OCI-LY3 (cell line): Measurements from ENCODE around the gene TIMM17A.

Source experiments
- H2AFZ ChIP-seq: fragments of 200-600, 300-600 bp; shearing (Covaris generic); 2 replicates; pipeline ENCODE4 v1.6.0; 2014; ENCODE audit warnings: antibody characterized with exemption, low read depth, low read length
- H3K27ac ChIP-seq: fragments of 200-600, 300-600 bp; sonication (generic); 2 replicates; pipeline ENCODE4 v1.5.1; 2014; ENCODE audit warnings: mild to moderate bottlenecking, low read length, moderate library complexity, mixed read lengths
- H3K27me3 ChIP-seq: fragments of 200-600, 300-600 bp; sonication (generic); 2 replicates; pipeline ENCODE4 v1.6.1; 2014; ENCODE audit warnings: low read depth, low read length, mixed read lengths
- H3K36me3 ChIP-seq: fragments of 200-600, 300-600 bp; sonication (generic); replicated peaks from 2 replicates; pipeline ENCODE3; 2014; ENCODE audit warnings: low read depth, low read length, mixed read lengths
- H3K4me1 ChIP-seq: fragments of 300-600, 200-600 bp; sonication (generic); 2 replicates; pipeline ENCODE4 v1.6.1; 2014; ENCODE audit warnings: low read length, mixed read lengths
- H3K4me2 ChIP-seq: fragments of 200-600, 300-600 bp; sonication (generic); 2 replicates; pipeline ENCODE4 v1.6.1; 2014; ENCODE audit warnings: low read length, mixed read lengths
- H3K4me3 ChIP-seq: fragments of 300-600, 200-600 bp; sonication (generic); 2 replicates; pipeline ENCODE4 v1.5.1; 2014; ENCODE audit warnings: antibody characterized with exemption, mild to moderate bottlenecking, low read length, moderate library complexity
- H3K79me2 ChIP-seq: fragments of 300-600, 200-600 bp; shearing (Covaris generic); 2 replicates; pipeline ENCODE4 v1.6.1; 2014; ENCODE audit warnings: mild to moderate bottlenecking, low read length, mixed read lengths
- H3K9ac ChIP-seq: fragments of 300-600, 200-600 bp; shearing (Covaris generic); 2 replicates; pipeline ENCODE4 v1.6.0; 2014; ENCODE audit warnings: mild to moderate bottlenecking, low read length, moderate library complexity
- H3K9me3 ChIP-seq: fragments of 200-600, 300-600 bp; shearing (Covaris generic); 2 replicates; pipeline ENCODE4 v1.6.1; 2014; ENCODE audit warnings: low read length, mixed read lengths; ENCODE audit not compliant: insufficient read depth
- H4K20me1 ChIP-seq: fragments of 200-600, 300-600 bp; sonication (generic); 2 replicates; pipeline ENCODE4 v1.6.1; 2016; ENCODE audit warnings: low read length, mixed read lengths; ENCODE audit not compliant: insufficient read depth
- CTCF ChIP-seq: fragments of 200-600, 300-600 bp; sonication (generic); IDR thresholded peaks from 2 replicates; pipeline ENCODE4 v1.5.1; 2014; ENCODE audit warnings: antibody characterized with exemption, low read length, low read depth
- EZH2phosphoT487 ChIP-seq: fragments of 200-600 bp; shearing (Covaris generic); IDR thresholded peaks from 2 replicates; pipeline ENCODE4 v1.6.1; 2018; ENCODE audit warnings: antibody characterized with exemption, mixed run types, low read depth

Gene TIMM17A

GRCh38 chr1:201925981-201926645, 29.2 kb upstream of the TIMM17A start:
- TF ChIP-seq EZH2phosphoT487 (no peak), CTCF (no peak)
- H2AFZ ChIP-seq = no peak overlapping the region

GRCh38 chr1:201928266-201928665, 27.0 kb upstream of the TIMM17A start:
- Histone ChIP-seq H3K4me3 (no peak overlapping the region), H3K9me3 (no peaks in the 10 kb centered on the region), H3K4me1 (no peaks in the 10 kb centered on the region), H2AFZ (no peak overlapping the region), H4K20me1 (no peaks in the 10 kb centered on the region), H3K4me2 (no peak overlapping the region), H3K9ac (no peak overlapping the region), H3K27me3 (peaks cover 32% of the 10 kb centered on the region), H3K36me3 (no peaks in the 10 kb centered on the region), H3K27ac (no peak overlapping the region), H3K79me2 (no peaks in the 10 kb centered on the region)
- TF ChIP-seq EZH2phosphoT487 (no peak), CTCF (no peak)

More at GRCh38 chr1:201925981-201926645, 29.2 kb upstream of the TIMM17A start:
- Histone ChIP-seq H3K79me2 (no peaks in the 10 kb centered on the region), H3K9ac (no peak overlapping the region), H3K4me1 (peaks cover 4% of the 10 kb centered on the region; the same call in 1 of the 2 replicates), H3K27me3 (peaks cover 20% of the 10 kb centered on the region), H3K36me3 (no peaks in the 10 kb centered on the region), H3K4me3 (no peak overlapping the region), H3K27ac (no peak overlapping the region), H4K20me1 (no peaks in the 10 kb centered on the region), H3K4me2 (no peak overlapping the region), H3K9me3 (no peaks in the 10 kb centered on the region)

GRCh38 chr1:201930137-201930536, 25.2 kb upstream of the TIMM17A start:
- Histone ChIP-seq H3K79me2 (no peaks in the 10 kb centered on the region), H4K20me1 (no peaks in the 10 kb centered on the region), H3K9me3 (no peaks in the 10 kb centered on the region), H3K4me1 (no peaks in the 10 kb centered on the region), H3K27me3 (peaks cover 46% of the 10 kb centered on the region), H3K4me3 (no peak overlapping the region), H3K27ac (no peak overlapping the region), H3K9ac (no peak overlapping the region), H3K4me2 (no peak overlapping the region), H3K36me3 (no peaks in the 10 kb centered on the region), H2AFZ (no peak overlapping the region)
- TF ChIP-seq EZH2phosphoT487 = no peak
- no peak for TF ChIP-seq CTCF

GRCh38 chr1:201930803-201931202, 24.5 kb upstream of the TIMM17A start:
- TF ChIP-seq CTCF = no peak
- TF ChIP-seq EZH2phosphoT487 = no peak
- Histone ChIP-seq H3K9ac (no peak overlapping the region), H3K27me3 (peaks cover 46% of the 10 kb centered on the region), H3K36me3 (no peaks in the 10 kb centered on the region), H3K27ac (no peak overlapping the region), H4K20me1 (no peaks in the 10 kb centered on the region), H2AFZ (no peak overlapping the region), H3K4me2 (no peak overlapping the region), H3K9me3 (no peaks in the 10 kb centered on the region), H3K4me3 (no peak overlapping the region), H3K79me2 (no peaks in the 10 kb centered on the region), H3K4me1 (no peaks in the 10 kb centered on the region)
